Measurements from ENCODE around the gene PLD1.

PLD1 gene

DNA sequence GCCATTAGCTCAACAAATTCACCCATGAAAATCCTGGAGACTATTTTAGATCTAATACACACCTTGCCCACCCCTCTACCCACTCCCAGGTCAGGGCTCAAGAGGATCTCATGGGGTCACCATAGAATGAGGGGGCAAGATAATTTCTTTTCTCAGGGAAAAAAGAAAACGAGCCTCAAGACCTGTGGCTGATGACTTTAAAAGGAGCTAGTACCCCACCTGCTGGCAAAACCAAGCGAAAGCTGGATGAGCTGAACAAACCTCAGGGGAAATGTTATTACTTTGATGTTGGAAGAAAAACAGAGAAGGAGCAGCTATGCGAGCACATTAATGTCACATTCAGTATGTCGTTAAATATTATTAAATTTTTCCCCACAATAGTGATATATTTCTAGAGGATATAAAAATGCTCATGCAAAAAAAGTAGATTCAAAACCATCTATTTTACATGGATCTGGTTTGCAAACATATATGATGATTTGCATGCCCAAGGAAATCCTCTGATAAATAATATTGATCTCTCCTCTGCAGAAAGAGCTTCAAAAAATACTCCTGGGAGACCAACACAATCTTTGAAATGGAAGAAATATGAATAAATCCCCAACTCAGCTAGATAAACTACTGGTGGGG lies 37.7 kb downstream of the PLD1 start:
- Histone ChIP-seq H3K4me1 (ENCODE audit: insufficient read depth, poor library complexity, severe bottlenecking) (peaks cover 22% of the 10 kb centered on the region), H3K9me3 (ENCODE audit: severe bottlenecking) (no peaks in the 10 kb centered on the region), H3K27ac (ENCODE audit: poor library complexity, severe bottlenecking) (no peak overlapping the region), H3K4me3 (ENCODE audit: severe bottlenecking) (no peak overlapping the region), H3K36me3 (ENCODE audit: low read depth) (no peaks in the 10 kb centered on the region), H3K27me3 (ENCODE audit: insufficient read depth, poor library complexity, severe bottlenecking) (no peaks in the 10 kb centered on the region)
- TF ChIP-seq, protein P1, sequence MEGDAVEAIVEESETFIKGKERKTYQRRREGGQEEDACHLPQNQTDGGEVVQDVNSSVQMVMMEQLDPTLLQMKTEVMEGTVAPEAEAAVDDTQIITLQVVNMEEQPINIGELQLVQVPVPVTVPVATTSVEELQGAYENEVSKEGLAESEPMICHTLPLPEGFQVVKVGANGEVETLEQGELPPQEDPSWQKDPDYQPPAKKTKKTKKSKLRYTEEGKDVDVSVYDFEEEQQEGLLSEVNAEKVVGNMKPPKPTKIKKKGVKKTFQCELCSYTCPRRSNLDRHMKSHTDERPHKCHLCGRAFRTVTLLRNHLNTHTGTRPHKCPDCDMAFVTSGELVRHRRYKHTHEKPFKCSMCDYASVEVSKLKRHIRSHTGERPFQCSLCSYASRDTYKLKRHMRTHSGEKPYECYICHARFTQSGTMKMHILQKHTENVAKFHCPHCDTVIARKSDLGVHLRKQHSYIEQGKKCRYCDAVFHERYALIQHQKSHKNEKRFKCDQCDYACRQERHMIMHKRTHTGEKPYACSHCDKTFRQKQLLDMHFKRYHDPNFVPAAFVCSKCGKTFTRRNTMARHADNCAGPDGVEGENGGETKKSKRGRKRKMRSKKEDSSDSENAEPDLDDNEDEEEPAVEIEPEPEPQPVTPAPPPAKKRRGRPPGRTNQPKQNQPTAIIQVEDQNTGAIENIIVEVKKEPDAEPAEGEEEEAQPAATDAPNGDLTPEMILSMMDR (IDR thresholded peaks at IDR 0.05; ENCODE audit: poor library complexity, severe bottlenecking): peak; percentile 90
- DNase-seq (ENCODE audit: low spot score): no peak
- 0 out of 3 replicates have a peak, but pooled peaks have one; percentile 24 for ATAC-seq (ENCODE audit: low read depth)

DNA sequence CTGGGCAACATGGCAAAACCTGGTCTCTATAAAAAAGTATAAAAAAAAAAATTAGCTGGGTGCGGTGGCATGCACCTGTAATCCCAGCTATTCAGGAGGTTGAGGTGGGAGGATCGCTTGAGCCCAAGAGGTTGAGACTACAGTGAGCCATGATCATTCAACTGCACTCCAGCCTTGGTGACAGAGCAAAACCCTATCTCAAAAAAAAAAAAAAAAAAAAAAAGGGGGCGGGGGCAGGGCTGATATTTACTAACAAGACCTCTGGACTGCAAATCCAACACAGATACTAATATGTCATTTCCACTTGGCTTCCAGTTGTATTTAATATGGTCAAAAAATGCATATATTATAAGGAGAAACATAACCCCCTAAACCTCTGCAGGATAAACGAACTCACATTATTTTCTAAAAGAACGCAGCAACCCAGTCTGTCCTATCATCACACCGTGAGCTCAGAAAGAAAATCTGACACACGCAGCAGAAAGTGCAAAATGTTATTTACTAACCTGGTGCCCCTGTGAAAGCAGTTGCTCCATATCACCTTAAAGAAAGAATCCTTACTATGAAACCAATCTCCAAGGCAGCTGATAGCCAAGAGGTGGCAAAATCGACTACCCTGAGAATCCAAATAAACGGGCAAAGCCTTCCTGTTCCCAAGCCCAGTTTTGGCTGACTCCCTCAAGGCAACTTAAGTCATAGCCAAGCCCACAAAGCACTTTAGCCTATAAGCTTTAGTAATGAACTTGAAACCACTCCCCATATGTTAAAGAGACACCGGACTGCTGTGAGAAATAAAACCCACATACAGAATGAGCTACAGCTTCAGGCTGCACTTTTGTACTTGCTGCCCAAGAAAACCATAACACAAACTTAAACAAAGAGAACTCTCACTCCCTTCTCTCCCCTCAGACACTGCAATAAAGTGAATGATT lies 39.3 kb downstream of the PLD1 start:
- Histone ChIP-seq H3K4me1 (ENCODE audit: insufficient read depth, poor library complexity, severe bottlenecking) (peaks cover 11% of the 10 kb centered on the region), H3K36me3 (ENCODE audit: low read depth) (no peaks in the 10 kb centered on the region), H3K4me3 (ENCODE audit: severe bottlenecking) (peak overlapping the region; percentile 12), H3K27ac (ENCODE audit: poor library complexity, severe bottlenecking) (no peak overlapping the region), H3K9me3 (ENCODE audit: severe bottlenecking) (no peaks in the 10 kb centered on the region), H3K27me3 (ENCODE audit: insufficient read depth, poor library complexity, severe bottlenecking) (no peaks in the 10 kb centered on the region)
- DNase-seq (ENCODE audit: low spot score) (no peak), ATAC-seq (ENCODE audit: low read depth) (peak; percentile 98)
- TF ChIP-seq, protein P1 (IDR thresholded peaks at IDR 0.05; ENCODE audit: poor library complexity, severe bottlenecking): no peak

DNA sequence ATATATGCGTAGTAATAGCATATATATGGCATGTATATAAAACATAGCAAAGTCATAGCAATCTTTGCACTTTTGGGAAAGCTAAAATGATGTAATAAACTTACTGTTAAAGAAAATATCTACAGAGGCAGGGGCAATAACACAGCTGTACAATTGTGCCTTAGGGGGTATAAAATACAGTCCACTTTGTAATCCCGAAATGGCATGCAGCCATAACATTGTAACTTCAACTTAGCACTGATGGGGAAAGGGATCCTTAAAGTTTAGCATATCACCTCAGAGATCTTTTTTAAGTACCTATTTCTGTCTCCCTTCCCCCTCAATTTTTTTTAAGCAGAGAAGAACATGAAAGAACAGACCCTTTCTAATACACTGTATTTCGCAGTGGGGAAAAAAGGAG lies 40.8 kb downstream of the PLD1 start:
- no peak overlapping the region for H3K27ac ChIP-seq (ENCODE audit: poor library complexity, severe bottlenecking)
- TF ChIP-seq, protein P1 (IDR thresholded peaks at IDR 0.05; ENCODE audit: poor library complexity, severe bottlenecking): no peak
- no peaks in the 10 kb centered on the region for H3K9me3 ChIP-seq (ENCODE audit: severe bottlenecking)
- H3K27me3 ChIP-seq (ENCODE audit: insufficient read depth, poor library complexity, severe bottlenecking): no peaks in the 10 kb centered on the region
- peaks cover 11% of the 10 kb centered on the region for H3K4me1 ChIP-seq (ENCODE audit: insufficient read depth, poor library complexity, severe bottlenecking)
- ATAC-seq (ENCODE audit: low read depth) (no peak), DNase-seq (ENCODE audit: low spot score) (no peak)
- no peaks in the 10 kb centered on the region for H3K36me3 ChIP-seq (ENCODE audit: low read depth)
- no peak overlapping the region for H3K4me3 ChIP-seq (ENCODE audit: severe bottlenecking)

DNA sequence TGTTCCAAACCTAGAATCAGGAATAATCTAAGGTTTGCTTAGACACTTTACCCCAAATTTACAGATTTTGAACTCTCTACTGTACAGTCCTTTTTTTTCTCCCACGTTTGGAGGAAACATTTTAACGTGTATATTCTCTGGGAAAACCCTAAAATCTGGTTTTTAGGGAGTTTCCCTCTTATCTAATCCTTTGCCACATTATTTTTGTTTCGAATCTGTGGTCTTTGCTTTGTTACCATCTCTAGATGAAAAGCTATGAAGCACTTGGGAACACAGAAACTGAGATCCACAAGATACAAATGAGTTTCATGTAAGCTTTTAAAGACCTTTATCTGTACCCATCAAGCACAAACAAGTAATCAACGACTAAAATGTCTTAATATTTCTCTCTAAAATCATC lies 41.3 kb downstream of the PLD1 start:
- Histone ChIP-seq H3K27me3 (ENCODE audit: insufficient read depth, poor library complexity, severe bottlenecking) (no peaks in the 10 kb centered on the region), H3K4me3 (ENCODE audit: severe bottlenecking) (no peak overlapping the region), H3K9me3 (ENCODE audit: severe bottlenecking) (no peaks in the 10 kb centered on the region), H3K27ac (ENCODE audit: poor library complexity, severe bottlenecking) (no peak overlapping the region), H3K4me1 (ENCODE audit: insufficient read depth, poor library complexity, severe bottlenecking) (peaks cover 11% of the 10 kb centered on the region), H3K36me3 (ENCODE audit: low read depth) (no peaks in the 10 kb centered on the region)
- DNase-seq (ENCODE audit: low spot score) (no peak), ATAC-seq (ENCODE audit: low read depth) (no peak)
- TF ChIP-seq, protein P1 (IDR thresholded peaks at IDR 0.05; ENCODE audit: poor library complexity, severe bottlenecking): no peak
